Subcutaneous abdominal adipose tissue (tissue), 5 donors: ENCODE measurements around the gene WNK4.

Source experiments
- H3K27ac ChIP-seq: one replicate; pipeline ENCODE4 v1.7.0; 2013; ENCODE audit warnings: low read depth, mild to moderate bottlenecking, inconsistent platforms, low read length, moderate library complexity
- H3K27me3 ChIP-seq, 5 donors: one replicate each; pipeline ENCODE4 v1.7.0; 2013; ENCODE audit warnings: low read length in 5 of 5, inconsistent platforms in 1 of 5; ENCODE audit not compliant: control insufficient read depth in 5 of 5, insufficient read depth in 4 of 5
- H3K36me3 ChIP-seq, 5 donors: one replicate each; pipeline ENCODE4 v1.7.0; 2013; ENCODE audit warnings: low read length in 5 of 5; ENCODE audit not compliant: control insufficient read depth in 5 of 5, insufficient read depth in 5 of 5
- H3K4me1 ChIP-seq, 5 donors: one replicate each; pipeline ENCODE4 v1.7.0; 2013; ENCODE audit warnings: low read length in 5 of 5, mild to moderate bottlenecking in 3 of 5, moderate library complexity in 1 of 5; ENCODE audit not compliant: control insufficient read depth in 5 of 5, insufficient read depth in 5 of 5
- H3K4me3 ChIP-seq, 5 donors: one replicate each; pipeline ENCODE4 v1.7.0; 2013; ENCODE audit warnings: low read length in 5 of 5, low read depth in 1 of 5
- H3K9ac ChIP-seq, 5 donors: one replicate each; pipeline ENCODE4 v1.7.0; 2013; ENCODE audit warnings: low read length in 5 of 5, mild to moderate bottlenecking in 4 of 5, moderate library complexity in 3 of 5
- H3K9me3 ChIP-seq, 5 donors: one replicate each; pipeline ENCODE4 v1.7.0; 2013; ENCODE audit warnings: low read length in 5 of 5; ENCODE audit not compliant: control insufficient read depth in 5 of 5
- donor health status: healthy.
- donor health status: healthy.
- donor health status: healthy.
- donor health status: healthy.
- donor health status: healthy.

Gene WNK4

DNA sequence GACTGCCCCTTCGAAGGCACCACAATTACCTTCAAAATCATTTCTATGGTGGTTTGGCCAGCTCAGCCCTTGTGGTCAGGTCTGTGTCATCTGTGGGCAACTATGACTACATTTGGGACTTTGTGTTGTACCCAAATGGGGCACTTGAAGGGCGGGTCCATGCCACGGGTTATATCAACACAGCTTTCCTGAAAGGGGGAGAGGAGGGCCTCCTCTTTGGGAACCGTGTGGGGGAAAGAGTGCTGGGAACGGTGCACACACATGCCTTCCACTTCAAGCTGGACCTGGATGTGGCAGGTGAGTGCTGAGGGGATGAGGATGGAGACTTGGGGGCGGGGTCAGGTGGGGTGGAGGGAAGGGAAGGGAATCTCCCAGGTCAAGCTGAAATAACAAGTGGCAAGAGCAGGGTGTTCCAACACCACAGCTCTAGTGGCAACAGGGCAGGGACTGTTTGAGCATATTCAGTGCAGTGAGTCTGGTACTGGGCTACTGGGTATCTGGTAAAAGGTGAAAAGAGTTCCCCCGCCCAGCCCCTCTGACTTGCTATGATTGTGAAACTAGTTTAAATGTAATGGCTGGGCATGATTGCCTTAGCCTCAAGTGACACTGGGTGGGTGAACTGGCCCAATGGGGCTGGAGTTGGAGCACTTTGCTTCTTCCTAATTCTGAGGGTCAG, 65.6 kb downstream of the WNK4 start:
- Histone ChIP-seq H3K9ac (peak overlapping the region in 4 of 5 donors; percentile 2 to 77 (median 59)), H3K27me3 (no peaks in the 10 kb centered on the region), H3K4me3 (peak overlapping the region in 1 of 5 donors; percentile 59), H3K36me3 (peaks cover 10 to 49% (median 36%) of the 10 kb centered on the region in 5 donors), H3K4me1 (peaks cover 20 to 74% (median 65%) of the 10 kb centered on the region in 5 donors), H3K9me3 (no peaks in the 10 kb centered on the region), H3K27ac (peak overlapping the region; percentile 90)
